Brain microvascular endothelial cell (primary cell): ENCODE measurements around the gene FRYL.
A peak's percentile ranks its signal among the peaks of the same experiment; 100 is the strongest.

Experiments used
- DNase-seq: peaks from one replicate; pipeline ENCODE4 v3.0.0-alpha.2; 2020
- H3K27ac ChIP-seq: fragments of 250-450 bp; sonication (Bioruptor Pico); 2 replicates; pipeline ENCODE4 v1.5.1; 2020; ENCODE audit warnings: mild to moderate bottlenecking, moderate library complexity
- H3K27me3 ChIP-seq: fragments of 250-450 bp; sonication (Bioruptor Pico); replicated peaks from 2 replicates; pipeline ENCODE4 v1.5.1; 2020; ENCODE audit warnings: mild to moderate bottlenecking
- H3K36me3 ChIP-seq: fragments of 250-450 bp; sonication (Bioruptor Pico); replicated peaks from 2 replicates; pipeline ENCODE4 v1.5.1; 2020; ENCODE audit warnings: mild to moderate bottlenecking
- H3K4me3 ChIP-seq: 2 replicates; pipeline ENCODE4 v1.5.1; 2011; ENCODE audit warnings: low read depth, mild to moderate bottlenecking, control low read depth, low read length, moderate library complexity
- CTCF ChIP-seq: IDR thresholded peaks from 2 replicates; pipeline ENCODE4 v1.5.1; 2011; ENCODE audit warnings: low read depth, mild to moderate bottlenecking, moderate library complexity, low read length, control low read depth, inconsistent platforms; ENCODE audit errors: missing control alignments
- in situ Hi-C: cut with HindIII; loops from 2 replicates; pipeline ENCODE4 v1.10.0; 2017; ENCODE audit warnings: low sequenced_read_pairs, low pct_ligation_motif_present

Gene FRYL

GRCh38 chr4:48554606-48555005, 225.5 kb downstream of the FRYL start:
- in situ Hi-C loops: no loop called here
- H3K27ac ChIP-seq: no peak overlapping the region
- H3K36me3 ChIP-seq: peaks cover 23% of the 10 kb centered on the region
- no peak for DNase-seq
- no peaks in the 10 kb centered on the region for H3K27me3 ChIP-seq
- TF ChIP-seq CTCF: no peak
- H3K4me3 ChIP-seq: no peak overlapping the region

- Histone ChIP-seq H3K36me3 (peaks cover 23% of the 10 kb centered on the region), H3K4me3 (no peak overlapping the region), H3K27ac (no peak overlapping the region), H3K27me3 (no peaks in the 10 kb centered on the region)
- in situ Hi-C loops: no loop called here
- DNase-seq: no peak
- TF ChIP-seq CTCF: no peak
Measured at GRCh38 chr4:48553720-48554119, 226.4 kb downstream of the FRYL start.

- in situ Hi-C loops: no loop called here
- no peak overlapping the region for H3K27ac ChIP-seq
- peak; percentile 80 for TF ChIP-seq CTCF
- H3K36me3 ChIP-seq: peaks cover 32% of the 10 kb centered on the region
- H3K4me3 ChIP-seq: no peak overlapping the region
- H3K27me3 ChIP-seq: no peaks in the 10 kb centered on the region
- DNase-seq: peak; percentile 9
Measured at GRCh38 chr4:48546336-48546735, 233.7 kb downstream of the FRYL start.

GRCh38 chr4:48543796-48544195, 236.3 kb downstream of the FRYL start:
- Histone ChIP-seq H3K27ac (no peak overlapping the region), H3K27me3 (no peaks in the 10 kb centered on the region), H3K36me3 (peaks cover 35% of the 10 kb centered on the region), H3K4me3 (no peak overlapping the region)
- no peak for TF ChIP-seq CTCF
- in situ Hi-C loops: no loop called here
- DNase-seq: no peak

GRCh38 chr4:48542888-48543287, 237.2 kb downstream of the FRYL start:
- in situ Hi-C loops: no loop called here
- no peaks in the 10 kb centered on the region for H3K27me3 ChIP-seq
- H3K27ac ChIP-seq: no peak overlapping the region
- H3K4me3 ChIP-seq: no peak overlapping the region
- DNase-seq: no peak
- H3K36me3 ChIP-seq: peaks cover 35% of the 10 kb centered on the region
- TF ChIP-seq CTCF: no peak

- Histone ChIP-seq H3K27ac (no peak overlapping the region), H3K27me3 (no peaks in the 10 kb centered on the region), H3K36me3 (peaks cover 26% of the 10 kb centered on the region), H3K4me3 (no peak overlapping the region)
- DNase-seq: no peak
- no peak for TF ChIP-seq CTCF
- in situ Hi-C loops: no loop called here
Measured at GRCh38 chr4:48539597-48539996, 240.5 kb downstream of the FRYL start.
